PC-9 (cell line): ENCODE data around the gene KDM4B. TPM values are rescaled to one million over a fixed set of nuclear protein-coding genes. Genes with fewer than 3 reads are reported as not detected.
"Not testable (repeated sequence)": the region's sequence is repeated elsewhere in the genome, so short reads cannot be mapped to it uniquely, and the experiment has no call there.

ENCODE experiments used
- BruUV-seq: library from RNA; stranded (reverse); fragments of 400-500 nt; replicated peaks from 2 replicates; lab custom pipeline; 2021; lab: Mats Ljungman, UMichigan
- CTCF ChIA-PET: fragments of 300-600 bp; sonication (Branson Sonifier 250); formaldehyde crosslinking; loops from one replicate; lab custom pipeline; 2022; ENCODE audit warnings: antibody characterized with exemption; lab: Charles Lee
- POLR2A ChIA-PET: fragments of 300-600 bp; sonication (Branson Sonifier 250); formaldehyde crosslinking; loops from one replicate; lab custom pipeline; 2022; ENCODE audit warnings: antibody characterized with exemption; ENCODE audit not compliant: unreplicated experiment; lab: Charles Lee
- DNase-seq, 2 experiments: peaks; one replicate each; pipeline versions ENCODE4 v3.0.0 to v3.0.0-alpha.2; 2015 to 2022; ENCODE audit warnings: mixed read lengths in 1 of 2
- H2AFZ ChIP-seq: fragments of 200-600 bp; sonication (generic); 2 replicates; pipeline ENCODE4 v1.8.1; 2017; ENCODE audit warnings: antibody characterized with exemption
- H3F3A ChIP-seq: fragments of 200-600 bp; sonication (generic); 2 replicates; pipeline ENCODE4 v1.8.1; 2017; ENCODE audit warnings: antibody characterized with exemption, mild to moderate bottlenecking, low read depth; ENCODE audit not compliant: insufficient read depth
- H3K27ac ChIP-seq: fragments of 200-600 bp; sonication (generic); 2 replicates; pipeline ENCODE4 v1.6.1; 2016; ENCODE audit warnings: mixed run types
- H3K27me3 ChIP-seq: fragments of 200-600 bp; sonication (generic); 2 replicates; pipeline ENCODE4 v1.6.1; 2016; ENCODE audit warnings: low read depth, mixed run types; ENCODE audit not compliant: insufficient read depth
- H3K36me3 ChIP-seq: fragments of 200-600 bp; sonication (generic); 2 replicates; pipeline ENCODE4 v1.6.1; 2016; ENCODE audit warnings: low read depth, mixed run types
- H3K4me1 ChIP-seq: fragments of 200-600 bp; sonication (generic); replicated peaks from 2 replicates; pipeline ENCODE4 v1.6.1; 2016; ENCODE audit warnings: mixed run types; ENCODE audit not compliant: insufficient read depth
- H3K4me2 ChIP-seq: fragments of 200-600 bp; sonication (generic); 2 replicates; pipeline ENCODE4 v1.6.1; 2017; ENCODE audit warnings: mixed run types
- H3K4me3 ChIP-seq: fragments of 200-600 bp; sonication (generic); 2 replicates; pipeline ENCODE4 v1.6.1; 2016; ENCODE audit warnings: mixed run types
- H3K79me2 ChIP-seq: fragments of 200-600 bp; sonication (generic); 2 replicates; pipeline ENCODE4 v1.6.1; 2017; ENCODE audit warnings: low read depth, mixed run types
- H3K9me2 ChIP-seq: fragments of 200-600 bp; sonication (generic); 2 replicates; pipeline ENCODE4 v1.8.1; 2017; ENCODE audit warnings: mild to moderate bottlenecking; ENCODE audit not compliant: insufficient read depth
- H3K9me3 ChIP-seq: fragments of 200-600 bp; sonication (generic); 2 replicates; pipeline ENCODE4 v1.8.1; 2016; ENCODE audit warnings: low read depth; ENCODE audit not compliant: insufficient read depth
- H4K20me1 ChIP-seq: fragments of 200-600 bp; sonication (generic); 2 replicates; pipeline ENCODE4 v1.8.1; 2017; ENCODE audit not compliant: insufficient read depth
- EZH2 ChIP-seq: fragments of 200-600 bp; sonication (generic); IDR thresholded peaks from 2 replicates; pipeline ENCODE4 v1.8.0; 2017; ENCODE audit warnings: antibody characterized with exemption, low read depth
- intact Hi-C: fragments of 100-400 bp; cut with micrococcal nuclease; formaldehyde crosslinking; loops from one replicate; pipeline ENCODE4 v1.10.0; 2022; ENCODE audit not compliant: unreplicated experiment
- total RNA-seq: library from RNA; stranded (reverse); gene quantifications from 2 replicates; pipeline ENCODE4 v1.2.3, GENCODE V29; 2021
- TF ChIP-seq, protein P1 (sequence below): fragments of 200-600 bp; sonication (generic); conservative IDR thresholded peaks from 2 replicates; pipeline ENCODE4 v1.6.1; 2017; ENCODE audit warnings: mixed run types, antibody characterized with exemption, mild to moderate bottlenecking, moderate library complexity

Gene KDM4B
- total RNA-seq, 1 experiment from 2014 or later = 19.5 TPM

DNA sequence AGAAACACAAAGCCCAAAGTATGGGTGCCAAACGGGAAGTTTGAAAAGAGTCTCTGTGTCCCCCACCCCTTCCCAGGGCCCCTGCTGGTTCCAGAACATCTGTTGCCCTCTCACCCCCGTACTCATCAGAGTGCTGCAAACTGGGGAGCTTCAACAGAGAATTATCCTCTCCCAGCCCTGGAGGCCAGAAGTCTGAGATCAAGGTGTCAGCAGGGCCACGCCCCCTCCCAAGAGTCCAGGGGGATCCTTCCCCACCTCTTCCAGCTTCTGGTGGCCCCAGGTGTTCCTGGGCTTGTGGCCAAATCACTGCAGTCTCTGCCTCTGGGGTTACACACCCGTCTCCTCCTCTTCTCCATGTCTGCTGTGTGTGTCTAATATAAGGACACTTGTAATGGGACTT, 188.3 kb downstream of the KDM4B start:
- H3K9me3 ChIP-seq = no peaks in the 10 kb centered on the region
- BruUV-seq = no TSS peak

DNA sequence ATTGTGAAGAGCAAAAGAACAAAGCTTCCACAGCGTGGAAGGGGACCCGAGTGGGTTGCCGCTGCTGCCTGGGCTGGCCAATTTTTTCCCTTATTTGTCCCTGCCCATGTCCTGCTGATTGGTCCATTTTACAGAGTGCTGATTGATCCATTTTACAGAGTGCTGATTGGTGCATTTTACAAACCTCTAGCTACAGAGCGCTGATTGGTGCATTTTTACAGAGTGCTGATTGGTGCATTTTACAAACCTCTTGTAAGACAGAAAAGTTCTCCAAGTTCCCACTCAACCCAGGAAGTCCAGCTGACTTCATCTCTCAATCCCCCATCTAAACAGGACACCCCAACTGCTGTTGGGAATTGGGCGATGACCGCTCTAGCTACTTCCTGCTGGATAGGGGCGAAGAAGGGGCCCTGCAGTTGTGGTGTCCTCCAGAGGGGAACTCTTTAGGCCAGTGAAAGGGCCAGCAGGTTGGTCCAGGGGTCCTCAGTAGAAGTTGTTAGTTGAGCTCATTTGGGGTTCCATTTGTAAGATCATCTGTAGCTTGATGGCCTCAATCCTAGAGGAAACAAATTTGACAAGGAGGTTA, 189.7 kb downstream of the KDM4B start:
- intact Hi-C loops, H3K27me3 ChIP-seq, H2AFZ ChIP-seq, H3K4me3 ChIP-seq, BruUV-seq, H4K20me1 ChIP-seq, H3K9me3 ChIP-seq, H3F3A ChIP-seq, H3K36me3 ChIP-seq, H3K4me2 ChIP-seq, H3K4me1 ChIP-seq, CTCF ChIA-PET, H3K9me2 ChIP-seq, POLR2A ChIA-PET, H3K79me2 ChIP-seq, DNase-seq, H3K27ac ChIP-seq: not testable (repeated sequence)

More for the DNA sequence above, 188.3 kb downstream of the KDM4B start:
- intact Hi-C loops = no loop called here
- CTCF ChIA-PET = no interaction called here
- no peak overlapping the region for H3K4me3 ChIP-seq
- no peaks in the 10 kb centered on the region for H3F3A ChIP-seq
- H3K79me2 ChIP-seq = no peaks in the 10 kb centered on the region
- no peak overlapping the region for H2AFZ ChIP-seq
- TF ChIP-seq, protein P1, sequence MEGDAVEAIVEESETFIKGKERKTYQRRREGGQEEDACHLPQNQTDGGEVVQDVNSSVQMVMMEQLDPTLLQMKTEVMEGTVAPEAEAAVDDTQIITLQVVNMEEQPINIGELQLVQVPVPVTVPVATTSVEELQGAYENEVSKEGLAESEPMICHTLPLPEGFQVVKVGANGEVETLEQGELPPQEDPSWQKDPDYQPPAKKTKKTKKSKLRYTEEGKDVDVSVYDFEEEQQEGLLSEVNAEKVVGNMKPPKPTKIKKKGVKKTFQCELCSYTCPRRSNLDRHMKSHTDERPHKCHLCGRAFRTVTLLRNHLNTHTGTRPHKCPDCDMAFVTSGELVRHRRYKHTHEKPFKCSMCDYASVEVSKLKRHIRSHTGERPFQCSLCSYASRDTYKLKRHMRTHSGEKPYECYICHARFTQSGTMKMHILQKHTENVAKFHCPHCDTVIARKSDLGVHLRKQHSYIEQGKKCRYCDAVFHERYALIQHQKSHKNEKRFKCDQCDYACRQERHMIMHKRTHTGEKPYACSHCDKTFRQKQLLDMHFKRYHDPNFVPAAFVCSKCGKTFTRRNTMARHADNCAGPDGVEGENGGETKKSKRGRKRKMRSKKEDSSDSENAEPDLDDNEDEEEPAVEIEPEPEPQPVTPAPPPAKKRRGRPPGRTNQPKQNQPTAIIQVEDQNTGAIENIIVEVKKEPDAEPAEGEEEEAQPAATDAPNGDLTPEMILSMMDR = no peak
- no peak for TF ChIP-seq EZH2
- no peaks in the 10 kb centered on the region for H3K9me2 ChIP-seq
- H3K27me3 ChIP-seq = no peaks in the 10 kb centered on the region
- DNase-seq = no peak
- H3K4me1 ChIP-seq = no peaks in the 10 kb centered on the region
- POLR2A ChIA-PET = no interaction called here
- no peaks in the 10 kb centered on the region for H3K36me3 ChIP-seq
- H3K4me2 ChIP-seq = no peak overlapping the region
- H4K20me1 ChIP-seq = no peaks in the 10 kb centered on the region
- no peak overlapping the region for H3K27ac ChIP-seq

DNA sequence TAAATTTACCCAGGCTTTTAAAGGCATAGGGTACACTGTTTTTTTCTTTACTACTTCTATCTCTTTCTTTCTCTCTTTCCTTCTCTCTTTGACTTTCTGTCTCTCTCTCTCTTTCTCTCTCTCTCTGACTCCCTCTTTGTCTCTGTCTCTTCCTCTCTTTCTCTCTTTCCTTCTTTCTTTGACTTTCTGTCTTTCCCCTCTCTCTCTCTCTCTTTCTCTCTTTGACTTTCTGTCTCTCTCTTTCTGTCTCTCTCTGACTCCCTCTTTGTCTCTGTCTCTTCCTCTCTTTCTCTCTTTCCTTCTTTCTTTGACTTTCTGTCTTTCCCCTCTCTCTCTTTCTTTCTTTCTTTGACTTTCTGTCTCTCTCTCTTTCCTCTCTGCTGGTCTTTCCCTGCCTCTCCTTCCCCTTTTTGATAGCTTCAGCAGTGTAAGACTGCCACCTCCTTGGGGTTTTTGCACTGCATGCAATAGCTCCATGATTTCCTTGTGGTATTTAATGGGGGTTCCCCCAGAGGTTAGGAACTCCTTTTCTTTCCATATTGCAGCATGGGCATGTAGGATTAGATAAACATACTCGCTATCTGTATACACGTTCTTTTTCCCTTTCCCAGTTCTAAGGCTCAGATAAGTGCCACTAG, 191.4 kb downstream of the KDM4B start:
- H3K79me2 ChIP-seq, H3K9me2 ChIP-seq, BruUV-seq, H2AFZ ChIP-seq, H3K4me3 ChIP-seq, H3K9me3 ChIP-seq, H3K27me3 ChIP-seq, CTCF ChIA-PET, H3K4me1 ChIP-seq, H4K20me1 ChIP-seq, H3K36me3 ChIP-seq, intact Hi-C loops, H3K4me2 ChIP-seq, H3K27ac ChIP-seq, H3F3A ChIP-seq, POLR2A ChIA-PET, DNase-seq: not testable (repeated sequence)

DNA sequence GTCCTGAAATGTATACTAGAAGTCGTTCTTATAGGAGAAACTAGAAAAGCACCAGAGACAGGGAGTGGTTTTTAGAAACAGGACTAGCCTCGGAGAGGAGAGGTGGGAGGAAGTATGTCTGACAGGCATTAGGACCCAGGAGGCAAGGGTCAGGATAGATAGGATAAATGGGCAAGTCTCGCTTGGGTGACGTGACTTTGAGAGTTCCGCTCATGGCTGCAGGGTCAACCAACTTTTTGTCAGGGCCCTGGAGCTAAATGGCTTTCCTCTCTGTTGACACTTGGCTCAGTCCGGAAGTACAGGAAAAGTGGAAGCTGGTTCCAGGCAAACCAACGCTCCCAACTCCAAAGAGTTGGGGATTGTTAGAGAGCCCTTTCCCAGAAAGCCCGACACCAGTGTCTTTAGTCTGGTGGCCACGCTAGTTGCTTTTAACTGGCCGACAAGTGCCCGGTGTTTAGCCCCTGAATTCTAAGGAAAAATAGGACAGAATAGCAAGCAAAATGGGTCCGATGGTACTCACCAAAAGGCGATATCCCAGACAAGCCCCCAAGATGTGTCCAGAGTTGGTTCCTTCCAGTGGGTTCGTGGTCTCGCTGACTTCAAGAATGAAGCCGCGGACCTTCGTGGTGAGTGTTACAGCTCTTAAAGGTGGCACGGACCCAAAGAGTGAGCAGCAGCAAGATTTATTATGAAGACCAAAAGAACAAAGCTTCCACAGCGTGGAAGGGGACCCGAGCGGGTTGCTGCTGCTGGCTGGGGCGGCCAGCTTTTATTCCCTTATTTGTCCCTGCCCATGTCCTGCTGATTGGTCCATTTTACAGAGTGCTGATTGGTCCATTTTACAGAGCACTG, 196.2 kb downstream of the KDM4B start:
- H3K36me3 ChIP-seq, H3K4me3 ChIP-seq, H3K9me2 ChIP-seq, CTCF ChIA-PET, POLR2A ChIA-PET, H4K20me1 ChIP-seq, H3F3A ChIP-seq, H3K9me3 ChIP-seq, DNase-seq, intact Hi-C loops, H2AFZ ChIP-seq, H3K27me3 ChIP-seq, BruUV-seq, H3K79me2 ChIP-seq, H3K4me2 ChIP-seq: not testable (repeated sequence)
- Histone ChIP-seq H3K4me1 (peaks cover 12% of the 10 kb centered on the region), H3K27ac (peak overlapping the region; percentile 61; the same call in 1 of the 2 replicates)
